ENCODE data around the gene EXOG. TPM values are rescaled to one million over a fixed set of nuclear protein-coding genes. Genes with fewer than 3 reads are reported as not detected.
A peak's percentile ranks its signal among the peaks of the same experiment; 100 is the strongest.

The EXOG gene
- polyA plus RNA-seq, 3 donors = 1.6 to 5.4 (median 2.4) TPM

GRCh38 chr3:38487323-38487722 lies 8.8 kb upstream of the EXOG start:
- no CpG with 5 or more reads among the region's 3 CpGs for WGBS (ENCODE audit: insufficient coverage)
- peak overlapping the region in 1 of 7 donors; percentile 61 for H3K27ac Mint-ChIP-seq
- no peaks in the 10 kb centered on the region for H3K9me3 ChIP-seq (replicated peaks in 1 of 2; ENCODE audit: control insufficient read depth in 1 of 2, insufficient read depth in 1 of 2, low read length in 2 of 2)
- H3K36me3 Mint-ChIP-seq = peaks cover 0 to 2% of the 10 kb centered on the region in 2 donors
- no peaks in the 10 kb centered on the region for H3K79me2 ChIP-seq (ENCODE audit: insufficient read depth, low read length)
- no peak overlapping the region for H3K4me3 ChIP-seq (replicated peaks in 1 of 3; ENCODE audit: low read depth in 2 of 3, low read length in 3 of 3)
- no peaks in the 10 kb centered on the region for H4K20me1 ChIP-seq (ENCODE audit: insufficient read depth, low read length)
- H3K27ac ChIP-seq (ENCODE audit: low read depth in 1 of 2, low read length in 2 of 2) = no peak overlapping the region
- no peaks in the 10 kb centered on the region for H3K27me3 ChIP-seq (ENCODE audit: control insufficient read depth in 2 of 2, insufficient read depth in 2 of 2, low read length in 2 of 2)
- H3K9me3 Mint-ChIP-seq = no peaks in the 10 kb centered on the region
- intact Hi-C loops (cut with micrococcal nuclease) = loop anchor here in 1 of 2 donors (10.0 kb wide), 1 partner anchor 633 kb away; no protein-coding TSS in a partner anchor
- no peak for TF ChIP-seq CTCF (IDR thresholded peaks at IDR 0.05)
- DNase-seq = no peak
- H3K27me3 Mint-ChIP-seq (ENCODE audit: low read depth in 3 of 3) = peaks cover 0 to 2% (median 0%) of the 10 kb centered on the region in 3 donors
- H2AFZ ChIP-seq (ENCODE audit: insufficient read depth, low read depth, low read length, poor library complexity, severe bottlenecking) = no peak overlapping the region
- no peak overlapping the region for H3K9ac ChIP-seq (ENCODE audit: insufficient read depth, low read length, poor library complexity, severe bottlenecking)
- H3K36me3 ChIP-seq (replicated peaks in 1 of 2; ENCODE audit: control insufficient read depth in 1 of 2, insufficient read depth in 2 of 2, low read length in 2 of 2) = peaks cover 0 to 1% of the 10 kb centered on the region in 2 donors
- H3K4me1 Mint-ChIP-seq = no peaks in the 10 kb centered on the region
- H3K4me1 ChIP-seq (ENCODE audit: control insufficient read depth in 1 of 2, insufficient read depth in 2 of 2, low read length in 2 of 2) = no peaks in the 10 kb centered on the region
- H3K4me2 ChIP-seq (replicated peaks; ENCODE audit: extremely low read depth, low read length, poor library complexity, severe bottlenecking) = no peak overlapping the region
- H3K4me3 Mint-ChIP-seq = no peak overlapping the region

GRCh38 chr3:38488949-38489348 lies 7.2 kb upstream of the EXOG start:
- H3K4me1 Mint-ChIP-seq = no peaks in the 10 kb centered on the region
- no CpG with 5 or more reads among the region's 2 CpGs for WGBS (ENCODE audit: insufficient coverage)
- H3K36me3 Mint-ChIP-seq = no peaks in the 10 kb centered on the region
- intact Hi-C loops (cut with micrococcal nuclease) = loop anchor here in 1 of 2 donors (10.0 kb wide), 1 partner anchor 634 kb away; no protein-coding TSS in a partner anchor
- no peaks in the 10 kb centered on the region for H3K4me1 ChIP-seq (ENCODE audit: control insufficient read depth in 1 of 2, insufficient read depth in 2 of 2, low read length in 2 of 2)
- H3K36me3 ChIP-seq (replicated peaks in 1 of 2; ENCODE audit: control insufficient read depth in 1 of 2, insufficient read depth in 2 of 2, low read length in 2 of 2) = no peaks in the 10 kb centered on the region
- H3K9me3 Mint-ChIP-seq = no peaks in the 10 kb centered on the region
- TF ChIP-seq CTCF (IDR thresholded peaks at IDR 0.05) = no peak
- DNase-seq = no peak
- H3K27ac ChIP-seq (ENCODE audit: low read depth in 1 of 2, low read length in 2 of 2) = no peak overlapping the region
- H3K27ac Mint-ChIP-seq = no peak overlapping the region
- no peaks in the 10 kb centered on the region for H4K20me1 ChIP-seq (ENCODE audit: insufficient read depth, low read length)
- H3K9me3 ChIP-seq (replicated peaks in 1 of 2; ENCODE audit: control insufficient read depth in 1 of 2, insufficient read depth in 1 of 2, low read length in 2 of 2) = no peaks in the 10 kb centered on the region
- H3K79me2 ChIP-seq (ENCODE audit: insufficient read depth, low read length) = no peaks in the 10 kb centered on the region
- no peak overlapping the region for H3K4me3 Mint-ChIP-seq
- H2AFZ ChIP-seq (ENCODE audit: insufficient read depth, low read depth, low read length, poor library complexity, severe bottlenecking) = no peak overlapping the region
- no peak overlapping the region for H3K4me2 ChIP-seq (replicated peaks; ENCODE audit: extremely low read depth, low read length, poor library complexity, severe bottlenecking)
- H3K27me3 ChIP-seq (ENCODE audit: control insufficient read depth in 2 of 2, insufficient read depth in 2 of 2, low read length in 2 of 2) = no peaks in the 10 kb centered on the region
- peaks cover 0 to 2% (median 0%) of the 10 kb centered on the region in 3 donors for H3K27me3 Mint-ChIP-seq (ENCODE audit: low read depth in 3 of 3)
- no peak overlapping the region for H3K9ac ChIP-seq (ENCODE audit: insufficient read depth, low read length, poor library complexity, severe bottlenecking)
- H3K4me3 ChIP-seq (replicated peaks in 1 of 3; ENCODE audit: low read depth in 2 of 3, low read length in 3 of 3) = no peak overlapping the region
